Activated T-helper 1 cell treated with Interleukin-2 at 50 U/mL for 16 hours (primary cell): ENCODE data around the gene IL27RA.

ENCODE experiments used
- DNase-seq: peaks from one replicate; pipeline ENCODE4 v3.0.0-alpha.2; 2020; ENCODE audit warnings: low read depth

The IL27RA gene

GRCh38 chr19:14031719-14032480, at the start of gene IL27RA:
TSS of gene IL27RA (plus strand) at chr19:14031762. CDS start at chr19:14031873, 111 bp downstream.
- peak; percentile 82 for DNase-seq

DNA sequence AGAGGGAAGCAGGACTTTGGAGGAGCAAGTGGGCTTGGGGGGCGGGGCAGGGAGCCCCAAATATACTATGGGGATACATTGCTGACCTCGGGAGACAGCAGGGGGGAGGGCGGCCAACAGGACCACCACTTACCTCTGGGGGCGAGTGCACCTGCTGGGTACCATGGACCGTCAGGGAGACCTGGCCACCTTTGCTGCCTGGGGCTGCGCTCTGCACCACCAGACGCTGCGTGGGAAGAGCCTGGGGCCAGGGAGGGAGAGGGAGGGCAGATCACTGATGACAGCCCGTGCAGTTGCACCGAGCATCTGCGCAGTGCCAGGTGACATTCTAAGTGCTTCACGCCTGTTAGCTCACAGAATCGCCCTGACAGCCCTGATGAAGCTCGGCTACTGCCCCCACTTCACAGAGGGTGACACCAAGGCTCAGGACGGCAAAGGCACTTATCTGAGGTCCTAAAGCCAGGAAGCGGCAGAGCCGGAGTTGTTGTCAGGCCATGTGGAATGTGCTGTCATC, 49.5 kb upstream of the IL27RA start:
- no peak for DNase-seq

GRCh38 chr19:13982773-13983172, 48.8 kb upstream of the IL27RA start:
- no peak for DNase-seq

GRCh38 chr19:13983213-13983889, 48.2 kb upstream of the IL27RA start:
- DNase-seq: peak; percentile 29

DNA sequence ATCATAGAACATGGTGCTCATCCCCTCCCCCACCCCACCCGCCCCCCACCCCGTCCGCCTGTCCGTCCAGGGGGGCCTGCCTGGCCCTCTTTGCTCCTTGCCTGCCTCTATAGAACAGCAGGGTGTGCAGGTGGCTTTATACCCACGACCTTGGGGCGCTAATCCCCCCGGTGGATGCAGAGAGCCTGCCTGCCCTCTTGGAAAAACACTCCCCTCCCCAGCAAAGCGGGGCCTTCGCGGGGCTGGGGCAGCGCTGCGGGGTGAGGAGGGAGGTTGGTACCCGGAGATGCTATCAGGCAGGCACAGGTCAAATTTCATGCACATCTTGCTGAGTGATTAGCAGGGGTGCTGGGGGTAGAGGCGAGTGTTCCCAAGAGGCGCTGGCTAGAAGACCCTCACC, 47.4 kb upstream of the IL27RA start:
- no peak for DNase-seq

DNA sequence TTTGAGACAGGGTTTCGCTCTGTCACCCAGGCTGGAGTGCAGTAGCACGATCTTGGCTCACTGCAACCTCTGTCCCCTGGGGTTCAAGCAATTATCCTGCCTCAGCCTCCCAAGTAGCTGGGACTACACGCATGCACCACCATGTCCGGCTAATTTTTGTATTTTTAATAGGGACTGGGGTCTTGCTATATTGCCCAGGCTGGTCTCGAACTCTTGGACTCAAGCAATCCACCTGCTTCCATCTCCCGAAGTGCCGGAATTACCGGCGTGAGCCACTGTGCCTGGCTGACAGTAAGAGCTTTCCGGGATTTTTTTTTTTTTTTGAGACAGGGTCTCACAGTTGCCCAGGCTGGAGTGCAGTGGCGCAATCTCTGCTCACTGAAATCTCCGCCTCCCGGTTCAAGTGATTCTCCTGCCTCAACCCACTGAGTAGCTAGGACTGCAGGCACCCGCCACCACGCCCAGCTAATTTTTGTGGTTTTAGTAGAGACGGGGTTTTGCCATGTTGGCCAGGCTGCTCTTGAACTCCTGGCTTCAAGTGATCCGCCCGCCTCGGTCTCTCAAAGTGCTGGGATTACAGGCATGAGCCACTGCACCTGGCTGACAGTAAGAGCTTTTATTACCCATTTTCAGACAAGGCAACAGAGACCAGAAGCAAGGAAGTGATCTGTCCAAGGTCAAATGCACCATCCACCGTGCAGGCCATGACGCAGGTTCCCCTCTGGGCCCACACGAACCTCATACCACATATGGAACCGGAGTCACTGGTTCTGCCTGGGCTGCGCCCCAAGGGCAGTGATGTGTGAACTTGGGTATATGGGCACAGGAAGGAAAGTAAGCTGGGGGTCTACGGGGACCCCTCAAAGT, 46.5 kb upstream of the IL27RA start:
- DNase-seq: no peak

DNA sequence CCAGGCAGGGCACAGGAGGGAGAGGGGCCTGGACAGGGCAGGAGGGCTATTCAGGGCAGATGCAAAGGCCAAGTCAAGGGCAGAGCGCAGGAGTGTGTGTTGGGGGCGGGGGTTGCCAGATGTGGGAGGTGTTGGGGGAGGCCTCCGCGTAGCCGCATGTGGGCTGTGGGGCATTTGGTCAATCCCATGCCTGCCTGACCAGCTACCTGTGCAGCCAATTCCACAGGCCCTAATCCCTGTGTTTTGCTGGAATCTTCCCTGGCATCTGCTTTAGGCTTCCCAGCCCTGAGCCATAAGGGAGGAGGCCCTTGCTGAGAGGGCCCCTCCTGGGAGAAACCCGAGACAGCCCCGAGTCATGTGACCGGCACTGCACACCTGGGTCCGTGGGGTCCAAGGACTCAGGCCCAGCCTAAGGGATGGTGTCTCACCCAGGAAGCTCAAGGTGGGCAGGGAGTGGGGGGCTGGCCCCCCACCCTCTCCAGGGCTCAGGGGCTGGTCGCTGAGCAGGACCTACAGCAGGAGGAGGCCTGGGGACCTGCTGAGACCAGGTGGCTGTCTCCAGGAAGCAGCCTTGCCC, 45.7 kb upstream of the IL27RA start:
- no peak for DNase-seq

DNA sequence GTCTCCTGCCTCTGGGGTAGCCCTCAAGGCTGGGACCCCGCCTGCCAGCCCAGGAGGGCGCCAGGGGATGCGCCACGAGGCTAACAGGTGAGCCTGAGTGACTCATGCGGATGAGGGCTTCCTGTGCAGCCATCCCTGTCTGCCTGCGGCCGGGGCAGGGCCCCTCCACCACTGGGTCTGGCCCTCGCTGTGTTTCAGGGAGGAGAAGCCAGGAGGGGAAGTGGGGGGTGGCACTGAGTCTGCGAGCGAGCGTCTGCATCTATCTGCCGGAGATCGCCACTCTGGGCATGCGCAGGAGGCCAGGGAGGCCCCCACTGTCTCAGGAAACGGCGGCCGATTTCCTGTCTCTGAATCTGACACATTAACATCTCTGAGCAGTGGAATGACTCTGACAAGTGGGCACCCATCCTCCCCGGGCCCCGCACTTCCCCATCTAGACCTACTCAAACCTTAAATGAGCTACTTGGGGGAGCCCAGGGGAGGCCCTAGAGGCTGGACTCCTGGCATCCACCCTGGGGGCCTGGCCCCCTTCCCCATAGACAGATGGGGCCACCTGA, 45.1 kb upstream of the IL27RA start:
- DNase-seq: peak; percentile 98

GRCh38 chr19:13987101-13987890, 44.3 kb upstream of the IL27RA start:
- no peak for DNase-seq

GRCh38 chr19:13989487-13989886, 42.1 kb upstream of the IL27RA start:
- no peak for DNase-seq

GRCh38 chr19:13990085-13990484, 41.5 kb upstream of the IL27RA start:
- DNase-seq: no peak

- DNase-seq: no peak
Observed at GRCh38 chr19:13992025-13992424, 39.5 kb upstream of the IL27RA start.

DNA sequence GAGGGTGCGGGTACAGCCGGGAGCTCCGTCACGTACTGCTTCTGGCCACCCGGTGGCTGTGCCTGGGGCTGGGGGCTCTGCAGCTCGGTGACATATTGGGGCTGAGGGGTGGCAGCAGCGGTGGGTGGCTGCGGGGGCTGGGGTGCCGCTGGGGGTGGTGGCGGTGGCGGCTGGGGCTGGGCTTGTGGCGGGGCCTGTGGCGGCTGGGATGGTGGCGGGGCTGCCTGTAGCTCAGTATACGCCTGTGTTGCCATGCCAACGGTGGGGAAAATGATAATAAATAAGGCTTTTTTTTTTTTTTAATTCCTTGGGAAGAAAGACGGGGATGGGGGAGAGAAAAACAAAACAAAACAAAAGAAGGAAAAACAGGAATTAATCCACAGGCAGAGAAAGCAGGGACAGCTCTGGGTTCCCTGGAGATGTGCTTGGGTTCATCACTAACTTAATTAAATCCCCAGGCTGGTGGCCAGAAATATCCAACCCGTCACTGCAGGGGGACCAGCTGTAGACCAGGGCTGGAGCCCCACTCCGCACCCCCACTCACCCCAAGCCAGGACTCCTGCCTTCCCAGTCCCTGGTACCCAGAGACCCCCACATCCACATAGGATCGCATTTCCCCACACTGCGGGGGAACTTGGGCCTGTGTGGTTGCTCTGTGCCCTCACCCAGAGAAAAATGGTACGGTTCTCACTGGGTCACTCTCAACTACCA, 37.8 kb upstream of the IL27RA start:
- no peak for DNase-seq

DNA sequence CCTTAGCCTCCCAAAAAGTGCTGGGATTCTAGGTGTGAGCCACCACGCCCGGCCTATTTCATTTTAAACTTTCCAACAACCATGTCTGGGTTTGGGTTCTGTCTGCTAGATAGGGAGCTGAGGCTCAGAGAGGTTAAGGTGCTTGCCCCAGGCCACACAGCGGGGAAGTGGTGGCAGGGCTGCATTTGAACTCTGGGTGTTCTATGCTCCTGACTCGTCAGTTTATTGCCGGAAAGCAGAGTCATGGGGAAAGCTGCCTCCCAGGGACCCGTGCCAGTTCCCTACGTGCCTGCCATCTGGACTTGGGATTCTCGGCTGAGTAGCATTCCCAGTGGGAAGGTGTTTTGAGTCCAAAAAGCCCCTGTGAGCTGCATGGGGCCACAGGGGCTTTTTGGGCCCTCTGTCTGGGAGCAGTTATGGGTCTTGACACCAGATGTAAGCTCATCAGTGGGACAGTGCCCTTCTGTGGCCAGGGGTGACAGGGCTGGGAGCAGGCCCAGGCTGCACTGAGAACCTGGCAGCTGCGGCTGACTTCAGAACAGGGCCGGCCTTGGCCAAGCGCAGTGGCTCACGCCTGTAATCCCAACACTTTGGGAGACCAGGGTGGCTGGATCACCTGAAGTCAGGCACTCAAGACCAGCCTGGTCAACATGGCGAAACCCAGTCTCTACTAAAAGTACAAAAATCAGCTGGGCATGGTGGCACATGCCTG, 36.4 kb upstream of the IL27RA start:
- no peak for DNase-seq

DNA sequence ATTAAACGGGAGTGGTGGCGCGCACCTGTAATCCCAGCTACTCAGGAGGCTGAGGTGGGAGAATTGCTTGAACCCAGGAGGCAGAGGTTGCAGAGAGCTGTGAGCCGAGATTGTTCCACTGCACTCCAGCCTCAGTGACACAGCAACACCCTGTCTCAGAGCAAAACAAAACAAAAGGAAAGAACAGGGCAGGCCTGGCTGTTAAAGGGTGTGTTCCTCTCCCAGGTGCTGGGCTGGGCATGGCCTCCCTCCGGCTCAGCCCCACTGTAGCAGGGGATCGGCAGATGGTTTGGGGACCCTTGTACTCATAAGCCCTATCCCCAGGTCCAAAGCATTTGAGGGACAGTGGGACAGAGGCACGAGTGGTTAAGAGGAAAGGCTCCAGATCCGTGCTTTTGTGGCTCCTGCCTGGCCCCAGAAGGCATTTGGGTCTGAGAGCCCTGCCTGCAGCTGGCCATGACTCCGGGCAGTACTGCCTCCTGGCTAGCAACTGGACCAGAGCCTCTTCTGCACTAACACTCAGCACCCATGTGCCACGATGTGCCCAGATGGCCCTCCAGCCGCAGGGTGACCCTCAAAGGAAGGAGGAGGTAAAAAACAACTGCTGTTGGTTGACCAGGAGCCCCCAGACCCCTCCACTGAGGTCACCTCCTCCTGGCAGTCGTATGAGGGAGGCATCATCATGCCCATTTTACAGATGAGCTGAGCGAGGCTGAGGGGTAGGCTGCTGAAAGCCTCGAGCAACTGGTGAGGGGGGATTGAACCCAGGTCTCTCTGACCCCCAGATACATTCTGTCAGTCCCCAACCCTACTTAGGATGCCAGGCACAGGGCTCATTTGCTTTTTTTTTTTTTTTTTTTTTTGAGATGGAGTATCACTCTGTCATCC, 35.4 kb upstream of the IL27RA start:
- no peak for DNase-seq

DNA sequence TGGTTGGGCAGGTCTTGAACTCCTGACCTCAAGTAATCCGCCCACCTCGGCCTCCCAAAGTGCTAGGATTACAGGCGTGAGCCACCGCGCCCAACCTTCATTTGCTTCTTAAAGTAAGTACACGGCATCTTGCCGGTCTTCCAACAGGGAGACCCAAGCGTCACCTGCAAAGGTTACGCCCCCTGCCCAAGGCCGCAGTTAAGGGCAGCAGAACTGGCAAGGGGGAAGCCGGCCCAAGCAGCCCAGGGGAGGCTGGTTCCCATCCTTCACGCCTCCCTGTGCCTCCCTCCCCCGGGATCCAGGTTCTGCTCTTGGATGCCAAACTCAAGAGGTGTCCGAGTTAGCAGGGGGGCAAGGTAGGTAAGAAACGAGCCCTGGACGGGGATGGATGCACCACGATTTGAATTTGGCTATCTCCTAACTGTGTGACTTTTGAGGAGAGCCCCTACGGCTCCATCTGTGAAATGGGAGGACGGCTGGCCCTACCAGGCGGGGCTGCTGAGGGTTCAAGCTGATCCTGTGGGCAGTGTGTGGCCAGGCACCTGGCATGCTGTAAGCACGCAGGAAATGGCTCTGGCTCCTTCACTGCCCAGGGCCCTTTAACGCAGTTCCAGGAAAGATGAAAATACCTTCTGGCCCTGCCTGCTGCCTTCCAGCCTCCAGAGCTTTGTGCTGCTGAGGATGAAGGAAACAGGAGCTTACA, 34.5 kb upstream of the IL27RA start:
- DNase-seq: no peak

DNA sequence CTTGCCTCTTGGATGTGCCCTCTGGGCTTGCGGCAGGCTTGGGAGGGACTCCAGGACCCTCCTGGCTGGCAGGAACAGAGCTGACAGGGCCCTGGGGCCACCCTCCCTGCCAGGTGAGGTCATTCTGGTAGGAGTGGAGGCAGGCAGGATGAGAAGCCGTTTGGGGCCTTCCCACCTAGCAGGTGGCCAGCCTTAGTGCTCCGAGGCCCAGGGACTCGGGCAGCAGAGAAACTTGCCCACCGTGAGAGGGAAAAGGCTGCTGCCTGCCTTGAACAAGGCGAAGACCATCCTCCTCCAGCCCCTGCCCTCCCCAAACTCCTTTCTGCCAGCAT, 34.0 kb upstream of the IL27RA start:
- DNase-seq: no peak

DNA sequence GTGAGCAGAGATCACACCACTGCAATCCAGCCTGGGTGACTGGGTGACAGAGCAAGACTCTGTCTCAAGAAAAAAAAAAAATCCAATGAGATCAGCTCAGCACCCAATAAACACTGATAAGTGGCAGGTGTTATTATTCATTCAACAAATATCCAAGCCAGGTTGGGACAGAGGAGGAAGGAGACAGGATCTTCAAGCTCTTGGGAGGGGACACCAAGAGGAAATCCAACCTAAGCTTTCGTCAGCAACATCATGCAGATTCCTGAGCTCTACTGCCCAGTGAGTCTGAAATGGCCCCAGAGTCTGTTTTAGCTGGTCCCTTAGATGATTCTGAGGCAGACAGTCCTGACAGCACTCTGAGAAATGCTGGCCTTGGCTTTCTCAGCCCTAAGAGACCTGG, 33.1 kb upstream of the IL27RA start:
- DNase-seq: no peak
